Progenitor cell of endocrine pancreas (in vitro differentiated cells): ENCODE measurements around the gene THADA. TPM values are rescaled to one million over a fixed set of nuclear protein-coding genes. Genes with fewer than 3 reads are reported as not detected.

Experiments used
- DNase-seq: peaks from one replicate; pipeline ENCODE4 v3.0.0; 2021; ENCODE audit warnings: low spot score; ENCODE audit not compliant: unreplicated experiment
- H3K27ac Mint-ChIP-seq: 2 replicates; pipeline ENCODE4 v1.8.0; 2021; ENCODE audit warnings: mild to moderate bottlenecking, moderate library complexity, mixed read lengths
- H3K27me3 Mint-ChIP-seq: 2 replicates; pipeline ENCODE4 v1.8.0; 2021; ENCODE audit warnings: mixed read lengths
- H3K36me3 Mint-ChIP-seq: 2 replicates; pipeline ENCODE4 v1.8.0; 2022; ENCODE audit warnings: mixed read lengths; ENCODE audit not compliant: insufficient read depth
- H3K4me1 Mint-ChIP-seq: 2 replicates; pipeline ENCODE4 v1.8.0; 2021; ENCODE audit warnings: low read depth, mixed read lengths
- H3K4me3 Mint-ChIP-seq: 2 replicates; pipeline ENCODE4 v1.8.0; 2021; ENCODE audit warnings: low read depth, mild to moderate bottlenecking, moderate library complexity, mixed read lengths
- H3K9me3 Mint-ChIP-seq: 2 replicates; pipeline ENCODE4 v1.8.0; 2021; ENCODE audit warnings: low read depth, mixed read lengths
- CTCF ChIP-seq: fragments of 200-600 bp; sonication (generic); IDR thresholded peaks from one replicate; pipeline ENCODE4 v1.5.0; 2021; ENCODE audit warnings: antibody characterized with exemption, mild to moderate bottlenecking; ENCODE audit not compliant: unreplicated experiment
- total RNA-seq: library from RNA; stranded (reverse); gene quantifications from 2 replicates; pipeline ENCODE4 v1.2.1, GENCODE V29; 2021

Gene THADA
- total RNA-seq, 1 donor from 2014 or later: 39.4 TPM

- no peak for TF ChIP-seq CTCF
- no peak for DNase-seq
- no peak overlapping the region for H3K27ac Mint-ChIP-seq
- H3K4me1 Mint-ChIP-seq: peaks cover 8% of the 10 kb centered on the region
- no peaks in the 10 kb centered on the region for H3K27me3 Mint-ChIP-seq
- no peak overlapping the region for H3K4me3 Mint-ChIP-seq
- peaks cover 6% of the 10 kb centered on the region for H3K36me3 Mint-ChIP-seq
- H3K9me3 Mint-ChIP-seq: no peaks in the 10 kb centered on the region
These were observed 330.8 kb downstream of the THADA start for GRCh38 chr2:43265001-43265400.

- no peak for DNase-seq
These were observed 332.9 kb downstream of the THADA start for GRCh38 chr2:43262951-43263350.

GRCh38 chr2:43262239-43262638 lies 333.6 kb downstream of the THADA start:
- Mint-ChIP-seq H3K27me3 (no peaks in the 10 kb centered on the region), H3K4me1 (peaks cover 1% of the 10 kb centered on the region), H3K27ac (no peak overlapping the region), H3K4me3 (no peak overlapping the region), H3K9me3 (no peaks in the 10 kb centered on the region), H3K36me3 (peaks cover 9% of the 10 kb centered on the region)
- TF ChIP-seq CTCF: no peak
- no peak for DNase-seq

More at GRCh38 chr2:43262951-43263350, 332.9 kb downstream of the THADA start:
- Mint-ChIP-seq H3K27me3 (no peaks in the 10 kb centered on the region), H3K9me3 (no peaks in the 10 kb centered on the region), H3K36me3 (peaks cover 6% of the 10 kb centered on the region), H3K4me1 (peaks cover 1% of the 10 kb centered on the region), H3K4me3 (no peak overlapping the region), H3K27ac (no peak overlapping the region)
- TF ChIP-seq CTCF: no peak

GRCh38 chr2:43259512-43259911 lies 336.3 kb downstream of the THADA start:
- peaks cover 14% of the 10 kb centered on the region for H3K36me3 Mint-ChIP-seq
- H3K27ac Mint-ChIP-seq: no peak overlapping the region
- no peaks in the 10 kb centered on the region for H3K4me1 Mint-ChIP-seq
- no peak for TF ChIP-seq CTCF
- no peaks in the 10 kb centered on the region for H3K9me3 Mint-ChIP-seq
- no peak for DNase-seq
- H3K27me3 Mint-ChIP-seq: no peaks in the 10 kb centered on the region
- no peak overlapping the region for H3K4me3 Mint-ChIP-seq

- no peak for TF ChIP-seq CTCF
- Mint-ChIP-seq H3K27ac (no peak overlapping the region), H3K27me3 (no peaks in the 10 kb centered on the region), H3K9me3 (no peaks in the 10 kb centered on the region), H3K4me3 (no peak overlapping the region), H3K36me3 (peaks cover 15% of the 10 kb centered on the region), H3K4me1 (no peaks in the 10 kb centered on the region)
- no peak for DNase-seq
These were observed 337.2 kb downstream of the THADA start for GRCh38 chr2:43258547-43259156.
